ENCODE results near the gene TM7SF2.

- no peak for TF ChIP-seq CTCF (IDR thresholded peaks at IDR 0.05; ENCODE audit: borderline replicate concordance, extremely low read depth, low read length, poor library complexity, severe bottlenecking)
- TF ChIP-seq EZH2 (IDR thresholded peaks at IDR 0.05; ENCODE audit: borderline replicate concordance, low read depth, low read length, severe bottlenecking), result no peak
Measured at GRCh38 chr11:65156256-65156655, 44.6 kb downstream of the TM7SF2 start.
